GM12801 (cell line): Measurements from ENCODE around the gene RAN.

Experiments
- CTCF ChIP-seq: IDR thresholded peaks from one replicate; pipeline ENCODE4 v1.5.1; 2011; ENCODE audit warnings: control low read depth; ENCODE audit not compliant: insufficient read length; ENCODE audit errors: extremely low read depth

Gene RAN

GRCh38 chr12:130859161-130859560 is 12.7 kb upstream of the RAN start:
- no peak for TF ChIP-seq CTCF

- TF ChIP-seq CTCF = no peak
Observed at GRCh38 chr12:130860311-130860710, 11.6 kb upstream of the RAN start.

- TF ChIP-seq CTCF = no peak
Observed at GRCh38 chr12:130862161-130862560, 9.7 kb upstream of the RAN start.

GRCh38 chr12:130863298-130863697 is 8.6 kb upstream of the RAN start:
- TF ChIP-seq CTCF = no peak

GRCh38 chr12:130868412-130868811 is 3.5 kb upstream of the RAN start:
- TF ChIP-seq CTCF = no peak

- no peak for TF ChIP-seq CTCF
Observed at GRCh38 chr12:130870442-130871285, 1.2 kb upstream of the RAN start.

- no peak for TF ChIP-seq CTCF
Observed at GRCh38 chr12:130872179-130873096, 572 bp downstream of the RAN start.
